Measurements from ENCODE around the gene SKAP2.

GRCh38 chr7:26863518-26864308, 677 bp downstream of the SKAP2 start:
- no peak for TF ChIP-seq CTCF (IDR thresholded peaks at IDR 0.05)
- TF ChIP-seq POLR2AphosphoS5 (IDR thresholded peaks at IDR 0.05): peak in 1 of 4 donors; percentile 43
- TF ChIP-seq POLR2A (IDR thresholded peaks at IDR 0.05): no peak
- TF ChIP-seq EP300 (IDR thresholded peaks at IDR 0.05): no peak
